Mammary epithelial cell (primary cell): ENCODE data around the gene TYSND1.

Source experiments
- EZH2 ChIP-seq: IDR thresholded peaks from 2 replicates; pipeline ENCODE4 v1.6.1; 2012; ENCODE audit warnings: low read length, inconsistent platforms, borderline replicate concordance
- TF ChIP-seq, protein P1 (sequence below), 2 donors: IDR thresholded peaks in 1 of 2; conservative IDR thresholded peaks in 1 of 2; 2 replicates each; pipeline ENCODE4 v1.5.1; 2011 to 2012; ENCODE audit warnings: inconsistent platforms in 2 of 2, low read length in 2 of 2, mild to moderate bottlenecking in 2 of 2, control low read depth in 1 of 2, low read depth in 1 of 2; ENCODE audit not compliant: insufficient read depth in 1 of 2; ENCODE audit errors: extremely low read depth in 1 of 2

DNA sequence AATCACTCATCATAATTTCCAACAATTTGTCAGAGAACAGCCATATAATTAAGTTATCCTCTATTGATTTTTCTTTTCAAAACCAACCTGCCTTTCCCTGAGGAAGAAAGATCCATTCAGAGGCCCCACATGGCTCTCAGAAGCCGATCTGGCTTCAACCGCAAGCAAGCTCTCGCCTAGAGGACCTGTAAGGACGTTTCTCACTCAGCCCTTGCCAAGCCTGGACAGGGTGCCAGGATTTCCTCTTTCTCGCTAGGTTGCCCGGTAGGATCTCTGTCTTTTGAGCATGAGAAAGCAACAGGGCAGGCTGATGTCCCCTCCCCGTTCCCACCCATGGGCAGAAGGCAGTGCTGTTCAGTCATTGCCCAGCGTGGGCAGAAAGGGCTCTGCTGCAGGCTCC lies 26.9 kb downstream of the TYSND1 start:
- TF ChIP-seq, protein P1, sequence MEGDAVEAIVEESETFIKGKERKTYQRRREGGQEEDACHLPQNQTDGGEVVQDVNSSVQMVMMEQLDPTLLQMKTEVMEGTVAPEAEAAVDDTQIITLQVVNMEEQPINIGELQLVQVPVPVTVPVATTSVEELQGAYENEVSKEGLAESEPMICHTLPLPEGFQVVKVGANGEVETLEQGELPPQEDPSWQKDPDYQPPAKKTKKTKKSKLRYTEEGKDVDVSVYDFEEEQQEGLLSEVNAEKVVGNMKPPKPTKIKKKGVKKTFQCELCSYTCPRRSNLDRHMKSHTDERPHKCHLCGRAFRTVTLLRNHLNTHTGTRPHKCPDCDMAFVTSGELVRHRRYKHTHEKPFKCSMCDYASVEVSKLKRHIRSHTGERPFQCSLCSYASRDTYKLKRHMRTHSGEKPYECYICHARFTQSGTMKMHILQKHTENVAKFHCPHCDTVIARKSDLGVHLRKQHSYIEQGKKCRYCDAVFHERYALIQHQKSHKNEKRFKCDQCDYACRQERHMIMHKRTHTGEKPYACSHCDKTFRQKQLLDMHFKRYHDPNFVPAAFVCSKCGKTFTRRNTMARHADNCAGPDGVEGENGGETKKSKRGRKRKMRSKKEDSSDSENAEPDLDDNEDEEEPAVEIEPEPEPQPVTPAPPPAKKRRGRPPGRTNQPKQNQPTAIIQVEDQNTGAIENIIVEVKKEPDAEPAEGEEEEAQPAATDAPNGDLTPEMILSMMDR (conservative IDR thresholded peaks at IDR 0.05 in 1 of 2, IDR thresholded peaks at IDR 0.05 in 1 of 2; ENCODE audit: extremely low read depth in 1 of 2, insufficient read depth in 1 of 2, low read depth in 1 of 2, low read length in 2 of 2), result no peak
- TF ChIP-seq EZH2, result no peak
